SK-N-SH treated with all-trans-retinoic acid at 6 μM for 48 hours (cell line): ENCODE data around the gene CHRNA9.

ENCODE experiments used
- ATAC-seq: fragments of 200-7000 bp; cut with Tn5 transposase; 3 replicates; pipeline ENCODE4 v1.9.1; 2020; ENCODE audit warnings: mild to moderate bottlenecking, moderate library complexity
- ARNTL ChIP-seq: fragments of 450-650 bp; formaldehyde crosslinking; IDR thresholded peaks from 2 replicates; pipeline ENCODE4 v1.5.0; 2020; ENCODE audit warnings: low read depth, mild to moderate bottlenecking, moderate library complexity, borderline replicate concordance
- BACH2 ChIP-seq: fragments of 250-450 bp; sonication (Bioruptor Pico); IDR thresholded peaks from 2 replicates; pipeline ENCODE4 v1.9.0; 2021; ENCODE audit warnings: mild to moderate bottlenecking, borderline replicate concordance
- CREB5 ChIP-seq: fragments of 250-450 bp; sonication (Bioruptor Pico); IDR thresholded peaks from 2 replicates; pipeline ENCODE4 v1.5.1; 2020; ENCODE audit warnings: low read depth, mild to moderate bottlenecking, moderate library complexity
- CSDC2 ChIP-seq: fragments of 250-450 bp; sonication (Bioruptor Pico); IDR thresholded peaks from 2 replicates; pipeline ENCODE4 v1.5.0; 2020; ENCODE audit warnings: mild to moderate bottlenecking, moderate library complexity
- ESRRG ChIP-seq: fragments of 250-450 bp; sonication (Bioruptor Pico); IDR thresholded peaks from 2 replicates; pipeline ENCODE4 v1.6.1; 2021; ENCODE audit warnings: mild to moderate bottlenecking
- GLIS3 ChIP-seq: fragments of 250-450 bp; sonication (Bioruptor Pico); IDR thresholded peaks from 2 replicates; pipeline ENCODE4 v1.5.0; 2020; ENCODE audit warnings: mild to moderate bottlenecking, moderate library complexity
- ISL1 ChIP-seq: fragments of 250-450 bp; sonication (Bioruptor Pico); IDR thresholded peaks from 2 replicates; pipeline ENCODE4 v2.1.2; 2022; ENCODE audit warnings: mild to moderate bottlenecking, moderate library complexity
- OSR1 ChIP-seq: fragments of 250-450 bp; sonication (Bioruptor Pico); IDR thresholded peaks from 2 replicates; pipeline ENCODE4 v1.8.0; 2022; ENCODE audit warnings: moderate library complexity, mild to moderate bottlenecking, inconsistent platforms
- PATZ1 ChIP-seq: fragments of 250-450 bp; sonication (Bioruptor Pico); IDR thresholded peaks from 2 replicates; pipeline ENCODE4 v1.8.0; 2020; ENCODE audit warnings: mild to moderate bottlenecking, moderate library complexity, borderline replicate concordance
- PPARA ChIP-seq: fragments of 250-450 bp; sonication (Bioruptor Pico); IDR thresholded peaks from 2 replicates; pipeline ENCODE4 v1.5.0; 2020; ENCODE audit warnings: mild to moderate bottlenecking, borderline replicate concordance
- RARB ChIP-seq: fragments of 250-450 bp; sonication (Bioruptor Pico); IDR thresholded peaks from 2 replicates; pipeline ENCODE4 v1.8.0; 2021; ENCODE audit warnings: mild to moderate bottlenecking, moderate library complexity
- SNAI2 ChIP-seq: fragments of 250-450 bp; sonication (Bioruptor Pico); IDR thresholded peaks from 2 replicates; pipeline ENCODE4 v1.5.0; 2020; ENCODE audit warnings: mild to moderate bottlenecking, moderate library complexity
- TCF4 ChIP-seq: fragments of 250-450 bp; sonication (Bioruptor Pico); IDR thresholded peaks from 2 replicates; pipeline ENCODE4 v1.8.0; 2021; ENCODE audit warnings: mild to moderate bottlenecking, moderate library complexity, borderline replicate concordance
- TOX ChIP-seq: fragments of 250-450 bp; sonication (Bioruptor Pico); IDR thresholded peaks from 2 replicates; pipeline ENCODE4 v1.8.0; 2021; ENCODE audit warnings: mild to moderate bottlenecking, moderate library complexity, borderline replicate concordance
- ZC3H10 ChIP-seq: fragments of 250-450 bp; sonication (Bioruptor Pico); IDR thresholded peaks from 2 replicates; pipeline ENCODE4 v1.5.1; 2021; ENCODE audit warnings: mild to moderate bottlenecking, moderate library complexity
- ZFP3 ChIP-seq: fragments of 250-450 bp; sonication (Bioruptor Pico); IDR thresholded peaks from 2 replicates; pipeline ENCODE4 v1.5.0; 2020; ENCODE audit warnings: mild to moderate bottlenecking, moderate library complexity
- ZFP30 ChIP-seq: fragments of 450-650 bp; formaldehyde crosslinking; IDR thresholded peaks from 2 replicates; pipeline ENCODE4 v1.5.0; 2022; ENCODE audit warnings: mild to moderate bottlenecking, moderate library complexity
- ZNF565 ChIP-seq: fragments of 450-650 bp; formaldehyde crosslinking; conservative IDR thresholded peaks from 2 replicates; pipeline ENCODE4 v1.5.0; 2020; ENCODE audit warnings: low read depth, mild to moderate bottlenecking, moderate library complexity
- ZNF70 ChIP-seq: fragments of 450-650 bp; formaldehyde crosslinking; IDR thresholded peaks from 2 replicates; pipeline ENCODE4 v1.5.0; 2020; ENCODE audit warnings: mild to moderate bottlenecking, moderate library complexity
- ZNF8 ChIP-seq: fragments of 450-650 bp; formaldehyde crosslinking; IDR thresholded peaks from 2 replicates; pipeline ENCODE4 v1.5.0; 2020; ENCODE audit warnings: mild to moderate bottlenecking, moderate library complexity
- TF ChIP-seq, protein P1 (sequence below): fragments of 250-450 bp; sonication (Bioruptor Pico); IDR thresholded peaks from 2 replicates; pipeline ENCODE4 v1.5.1; 2021; ENCODE audit warnings: mild to moderate bottlenecking, moderate library complexity
- TF ChIP-seq, protein P2 (sequence below): fragments of 250-450 bp; sonication (Bioruptor Pico); IDR thresholded peaks from 2 replicates; pipeline ENCODE4 v1.8.0; 2021; ENCODE audit warnings: low read depth, mild to moderate bottlenecking, moderate library complexity, borderline replicate concordance
- TF ChIP-seq, protein P3 (sequence below): fragments of 250-450 bp; sonication (Bioruptor Pico); IDR thresholded peaks from 2 replicates; pipeline ENCODE4 v1.5.0; 2020; ENCODE audit warnings: mild to moderate bottlenecking, moderate library complexity

CHRNA9 gene

GRCh38 chr4:40316782-40317635 is 18.1 kb upstream of the CHRNA9 start:
- TF ChIP-seq CSDC2 (CRISPR knock-in tag): peak; percentile 73; the same call in 1 of the 2 replicates
- TF ChIP-seq ZNF70: no peak
- TF ChIP-seq, protein P1, sequence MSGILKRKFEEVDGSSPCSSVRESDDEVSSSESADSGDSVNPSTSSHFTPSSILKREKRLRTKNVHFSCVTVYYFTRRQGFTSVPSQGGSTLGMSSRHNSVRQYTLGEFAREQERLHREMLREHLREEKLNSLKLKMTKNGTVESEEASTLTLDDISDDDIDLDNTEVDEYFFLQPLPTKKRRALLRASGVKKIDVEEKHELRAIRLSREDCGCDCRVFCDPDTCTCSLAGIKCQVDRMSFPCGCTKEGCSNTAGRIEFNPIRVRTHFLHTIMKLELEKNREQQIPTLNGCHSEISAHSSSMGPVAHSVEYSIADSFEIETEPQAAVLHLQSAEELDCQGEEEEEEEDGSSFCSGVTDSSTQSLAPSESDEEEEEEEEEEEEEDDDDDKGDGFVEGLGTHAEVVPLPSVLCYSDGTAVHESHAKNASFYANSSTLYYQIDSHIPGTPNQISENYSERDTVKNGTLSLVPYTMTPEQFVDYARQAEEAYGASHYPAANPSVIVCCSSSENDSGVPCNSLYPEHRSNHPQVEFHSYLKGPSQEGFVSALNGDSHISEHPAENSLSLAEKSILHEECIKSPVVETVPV (CRISPR knock-in tag): 0 out of 2 replicates have a peak, but pooled peaks have one; percentile 48
- TF ChIP-seq RARB (CRISPR knock-in tag): no peak
- TF ChIP-seq, protein P2, sequence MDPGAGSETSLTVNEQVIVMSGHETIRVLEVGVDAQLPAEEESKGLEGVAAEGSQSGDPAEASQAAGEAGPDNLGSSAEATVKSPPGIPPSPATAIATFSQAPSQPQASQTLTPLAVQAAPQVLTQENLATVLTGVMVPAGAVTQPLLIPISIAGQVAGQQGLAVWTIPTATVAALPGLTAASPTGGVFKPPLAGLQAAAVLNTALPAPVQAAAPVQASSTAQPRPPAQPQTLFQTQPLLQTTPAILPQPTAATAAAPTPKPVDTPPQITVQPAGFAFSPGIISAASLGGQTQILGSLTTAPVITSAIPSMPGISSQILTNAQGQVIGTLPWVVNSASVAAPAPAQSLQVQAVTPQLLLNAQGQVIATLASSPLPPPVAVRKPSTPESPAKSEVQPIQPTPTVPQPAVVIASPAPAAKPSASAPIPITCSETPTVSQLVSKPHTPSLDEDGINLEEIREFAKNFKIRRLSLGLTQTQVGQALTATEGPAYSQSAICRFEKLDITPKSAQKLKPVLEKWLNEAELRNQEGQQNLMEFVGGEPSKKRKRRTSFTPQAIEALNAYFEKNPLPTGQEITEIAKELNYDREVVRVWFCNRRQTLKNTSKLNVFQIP (CRISPR knock-in tag): no peak
- no peak for TF ChIP-seq PATZ1 (CRISPR knock-in tag)
- TF ChIP-seq ARNTL: no peak
- TF ChIP-seq ESRRG: 0 out of 2 replicates have a peak, but pooled peaks have one; percentile 38
- TF ChIP-seq CREB5 (CRISPR knock-in tag): peak; percentile 36; the same call in 1 of the 2 replicates
- TF ChIP-seq PPARA (CRISPR knock-in tag): no peak
- TF ChIP-seq, protein P3, sequence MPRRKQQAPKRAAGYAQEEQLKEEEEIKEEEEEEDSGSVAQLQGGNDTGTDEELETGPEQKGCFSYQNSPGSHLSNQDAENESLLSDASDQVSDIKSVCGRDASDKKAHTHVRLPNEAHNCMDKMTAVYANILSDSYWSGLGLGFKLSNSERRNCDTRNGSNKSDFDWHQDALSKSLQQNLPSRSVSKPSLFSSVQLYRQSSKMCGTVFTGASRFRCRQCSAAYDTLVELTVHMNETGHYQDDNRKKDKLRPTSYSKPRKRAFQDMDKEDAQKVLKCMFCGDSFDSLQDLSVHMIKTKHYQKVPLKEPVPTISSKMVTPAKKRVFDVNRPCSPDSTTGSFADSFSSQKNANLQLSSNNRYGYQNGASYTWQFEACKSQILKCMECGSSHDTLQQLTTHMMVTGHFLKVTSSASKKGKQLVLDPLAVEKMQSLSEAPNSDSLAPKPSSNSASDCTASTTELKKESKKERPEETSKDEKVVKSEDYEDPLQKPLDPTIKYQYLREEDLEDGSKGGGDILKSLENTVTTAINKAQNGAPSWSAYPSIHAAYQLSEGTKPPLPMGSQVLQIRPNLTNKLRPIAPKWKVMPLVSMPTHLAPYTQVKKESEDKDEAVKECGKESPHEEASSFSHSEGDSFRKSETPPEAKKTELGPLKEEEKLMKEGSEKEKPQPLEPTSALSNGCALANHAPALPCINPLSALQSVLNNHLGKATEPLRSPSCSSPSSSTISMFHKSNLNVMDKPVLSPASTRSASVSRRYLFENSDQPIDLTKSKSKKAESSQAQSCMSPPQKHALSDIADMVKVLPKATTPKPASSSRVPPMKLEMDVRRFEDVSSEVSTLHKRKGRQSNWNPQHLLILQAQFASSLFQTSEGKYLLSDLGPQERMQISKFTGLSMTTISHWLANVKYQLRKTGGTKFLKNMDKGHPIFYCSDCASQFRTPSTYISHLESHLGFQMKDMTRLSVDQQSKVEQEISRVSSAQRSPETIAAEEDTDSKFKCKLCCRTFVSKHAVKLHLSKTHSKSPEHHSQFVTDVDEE (CRISPR knock-in tag): peak; percentile 66; the same call in 1 of the 2 replicates
- no peak for TF ChIP-seq ZFP30 (CRISPR knock-in tag)
- TF ChIP-seq ZNF565 (CRISPR knock-in tag): no peak
- no peak for TF ChIP-seq OSR1 (CRISPR knock-in tag)
- TF ChIP-seq TOX (CRISPR knock-in tag): no peak; the same call in 1 of the 2 replicates
- TF ChIP-seq ISL1 (CRISPR knock-in tag): peak; percentile 53
- TF ChIP-seq TCF4 (CRISPR knock-in tag): no peak; the same call in 1 of the 2 replicates
- TF ChIP-seq ZNF8 (CRISPR knock-in tag): no peak
- peak; percentile 43; the same call in 1 of the 2 replicates for TF ChIP-seq ZFP3
- TF ChIP-seq GLIS3 (CRISPR knock-in tag): no peak
- TF ChIP-seq ZC3H10: no peak
- TF ChIP-seq BACH2 (CRISPR knock-in tag): no peak
- TF ChIP-seq SNAI2 (CRISPR knock-in tag): no peak
- peak; percentile 76 for ATAC-seq
